ENCODE data around the gene NEGR1.
"Not testable (repeated sequence)": the region's sequence is repeated elsewhere in the genome, so short reads cannot be mapped to it uniquely, and the experiment has no call there.

NEGR1 gene

DNA sequence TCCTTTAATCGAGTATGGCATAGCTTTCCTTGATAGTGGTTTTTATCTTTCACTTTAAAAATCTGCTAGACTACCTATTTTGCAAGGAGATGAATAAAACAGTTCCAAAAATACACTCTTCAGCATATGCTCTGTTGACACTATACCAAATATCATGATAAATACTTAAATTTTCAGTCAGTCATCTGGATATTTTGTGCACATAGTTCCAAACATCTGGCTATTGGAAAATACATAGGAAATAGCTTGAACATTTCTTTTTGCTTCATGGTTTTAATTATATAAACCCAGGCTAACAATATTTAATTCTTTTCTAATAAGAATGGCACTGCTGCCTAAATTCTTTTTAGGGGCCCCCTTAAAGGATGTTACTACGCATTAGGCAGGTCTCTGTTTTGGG lies 342.1 kb downstream of the NEGR1 start:
- no peak for DNase-seq (ENCODE audit: low read depth)

DNA sequence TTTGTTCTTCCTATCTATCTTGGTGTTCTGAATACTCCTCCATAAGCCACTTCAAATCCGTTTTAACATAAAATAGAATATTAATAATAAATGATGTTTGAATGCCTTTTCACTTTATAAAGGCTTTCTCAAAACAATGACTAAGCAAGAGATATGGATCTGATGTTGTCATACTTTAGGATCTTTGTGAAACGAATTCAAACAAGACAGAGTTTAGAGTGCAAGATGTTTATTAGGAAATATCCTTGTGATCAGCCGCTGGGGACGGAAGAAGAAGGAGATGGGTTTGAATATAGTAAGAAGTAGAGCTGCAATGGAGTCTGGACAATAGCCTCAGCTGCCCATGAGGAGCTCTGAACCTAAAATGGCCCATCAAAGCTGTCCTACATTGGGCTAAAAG lies 351.8 kb downstream of the NEGR1 start:
- DNase-seq (ENCODE audit: low read depth) = no peak

DNA sequence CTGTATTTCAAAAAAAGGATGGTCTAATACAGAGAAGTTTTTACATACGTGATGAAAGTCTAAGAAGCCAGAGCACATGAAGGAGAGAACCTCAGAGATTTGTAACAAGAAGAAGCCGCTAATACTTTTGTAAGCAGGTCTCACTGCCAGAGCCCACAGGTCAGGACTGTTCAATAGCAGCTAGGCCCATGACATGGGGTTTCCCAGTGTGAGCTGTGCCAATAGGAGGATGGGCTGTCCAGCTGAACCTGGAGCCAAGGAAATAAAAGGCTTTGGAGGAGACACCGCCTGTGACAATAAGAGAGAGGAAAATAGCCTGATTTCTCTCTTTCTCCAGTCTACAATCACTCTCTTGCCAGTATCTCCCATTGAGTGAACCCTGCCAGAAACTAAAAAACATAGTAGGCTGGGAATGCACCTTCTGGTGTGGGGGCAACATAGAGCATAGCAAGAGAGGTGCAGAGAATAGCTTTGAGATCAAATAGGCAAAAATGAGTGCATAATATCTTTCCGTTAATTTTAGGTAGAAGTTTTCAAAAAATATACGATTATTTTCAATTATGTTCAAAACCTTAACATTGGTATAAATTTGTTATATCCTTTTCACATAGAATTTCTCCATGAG lies 360.3 kb downstream of the NEGR1 start:
- no peak for DNase-seq (ENCODE audit: low read depth)

DNA sequence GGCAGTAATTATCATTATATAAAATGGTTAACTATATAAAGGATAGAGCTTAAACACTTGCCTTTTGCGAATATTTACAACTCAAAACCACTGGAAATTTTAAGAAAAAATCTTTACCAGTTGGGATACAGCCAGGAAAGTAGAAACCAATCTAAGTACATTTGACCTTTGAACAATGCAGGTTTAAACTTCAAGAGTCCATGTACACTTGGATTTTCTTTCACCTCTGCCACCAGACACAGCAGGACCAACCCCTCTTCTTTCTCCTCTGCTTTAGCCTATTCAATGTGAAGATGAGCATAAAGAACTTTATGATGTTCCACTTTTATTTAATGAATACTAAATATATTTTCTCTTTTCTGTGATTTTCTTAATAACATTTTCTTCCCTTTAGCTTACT lies 361.1 kb downstream of the NEGR1 start:
- DNase-seq (ENCODE audit: low read depth) = no peak

DNA sequence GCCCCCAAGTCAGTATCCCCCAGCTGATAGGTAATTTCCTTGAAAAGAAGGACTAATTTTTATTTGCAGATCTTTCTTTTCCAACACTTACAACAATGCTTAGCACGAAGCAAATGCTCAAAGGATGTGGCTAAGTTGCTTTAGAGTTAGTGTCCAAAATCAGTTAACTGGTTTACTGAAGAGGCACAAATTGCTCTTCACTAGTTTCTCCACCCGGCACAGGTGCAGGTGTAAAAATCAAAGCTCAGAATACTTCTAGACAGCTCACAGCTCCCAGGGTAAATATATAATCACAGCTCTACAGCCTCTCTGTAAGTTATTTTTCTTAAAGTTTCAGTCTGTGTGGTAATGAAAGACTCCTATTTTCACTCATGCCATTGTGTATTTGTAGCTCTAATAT lies 361.8 kb downstream of the NEGR1 start:
- no peak for DNase-seq (ENCODE audit: low read depth)

DNA sequence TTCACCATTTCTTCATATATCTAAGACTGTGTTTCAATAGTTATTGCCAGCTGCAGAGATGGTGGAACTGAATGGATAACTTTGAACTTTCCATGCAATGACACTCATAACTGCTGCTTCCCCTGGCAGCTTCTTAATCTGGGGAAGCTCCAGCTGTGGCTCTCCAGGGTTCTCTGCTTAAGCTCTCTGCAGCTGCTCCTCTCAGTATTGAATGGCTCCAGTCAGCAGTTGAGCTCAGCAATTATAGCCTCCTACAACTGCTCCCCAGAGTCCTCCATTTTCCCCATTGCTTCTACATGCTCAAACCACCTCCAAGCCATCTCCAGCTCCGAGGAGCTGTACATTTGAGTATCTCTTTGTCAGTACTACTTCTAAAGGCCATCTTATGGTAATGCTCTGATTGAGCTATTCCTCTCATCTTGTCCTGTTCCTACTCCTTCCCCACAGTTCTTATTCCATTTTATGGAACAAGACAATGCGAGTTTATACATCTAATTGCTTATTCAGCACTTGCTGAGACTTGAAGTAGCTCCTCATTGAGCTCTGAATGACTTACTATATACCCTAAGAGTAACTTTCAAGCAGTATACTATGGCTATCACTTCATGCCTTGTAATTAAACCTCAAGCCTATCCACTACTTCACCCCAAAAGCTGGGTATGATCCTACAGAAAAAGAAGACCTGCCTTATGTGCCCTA lies 362.4 kb downstream of the NEGR1 start:
- no peak for DNase-seq (ENCODE audit: low read depth)

DNA sequence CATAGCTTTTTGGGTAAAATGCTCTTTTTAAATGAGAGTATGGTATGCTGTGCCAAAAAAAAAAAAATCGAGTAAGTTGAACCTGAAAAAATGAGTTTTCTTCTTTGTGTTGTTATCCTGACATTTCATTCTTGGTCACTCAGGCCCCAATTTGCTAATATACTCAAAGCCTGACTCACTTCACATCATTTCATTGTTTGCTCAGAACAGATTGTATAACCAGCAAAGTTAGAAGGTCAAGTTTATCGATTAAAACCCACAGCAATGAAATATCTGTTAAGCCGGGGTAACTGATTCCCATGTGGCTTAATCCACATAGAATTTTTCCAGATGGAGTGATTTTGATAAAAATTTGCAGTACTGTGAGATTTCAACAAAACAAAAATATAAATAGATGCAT lies 363.7 kb downstream of the NEGR1 start:
- DNase-seq (ENCODE audit: low read depth) = no peak

DNA sequence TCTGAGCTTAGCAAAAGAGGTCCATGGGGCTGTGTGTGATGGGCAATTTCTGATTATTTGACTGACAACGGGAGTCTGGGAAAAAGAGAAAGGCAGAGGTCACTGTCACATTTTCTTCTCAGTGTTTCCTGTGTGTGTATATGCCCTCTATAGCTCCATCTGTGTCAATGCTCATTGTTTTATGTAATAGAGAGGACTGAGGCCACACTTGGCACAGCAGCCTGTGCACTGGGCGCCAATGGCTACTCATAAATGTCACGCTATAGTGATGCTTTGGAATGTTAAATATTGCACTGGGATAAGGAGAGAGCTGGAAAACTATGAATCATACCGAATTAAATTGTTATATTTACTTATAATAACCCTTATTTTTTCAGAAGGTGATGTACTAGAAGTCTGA lies 365.4 kb downstream of the NEGR1 start:
- no peak for DNase-seq (ENCODE audit: low read depth)

DNA sequence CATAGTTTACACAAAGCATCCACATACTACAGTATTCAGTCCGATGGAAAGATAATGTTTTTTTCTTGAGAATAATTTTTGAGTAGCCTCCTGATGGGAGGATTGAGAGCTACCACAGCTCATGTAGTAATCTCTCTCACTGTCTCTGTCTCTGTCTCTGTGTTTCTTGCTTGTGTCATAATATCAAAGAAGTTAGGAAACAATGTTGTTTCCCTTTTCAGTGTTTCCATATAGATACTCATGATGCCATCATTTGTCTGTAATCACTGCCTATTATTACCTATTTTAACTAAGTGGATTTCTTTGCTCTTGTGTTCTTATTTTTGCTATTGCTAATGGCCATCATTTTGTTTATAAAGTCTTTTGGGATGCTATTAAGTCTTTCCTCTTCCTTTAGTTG lies 367.7 kb downstream of the NEGR1 start:
- DNase-seq (ENCODE audit: low read depth) = no peak

DNA sequence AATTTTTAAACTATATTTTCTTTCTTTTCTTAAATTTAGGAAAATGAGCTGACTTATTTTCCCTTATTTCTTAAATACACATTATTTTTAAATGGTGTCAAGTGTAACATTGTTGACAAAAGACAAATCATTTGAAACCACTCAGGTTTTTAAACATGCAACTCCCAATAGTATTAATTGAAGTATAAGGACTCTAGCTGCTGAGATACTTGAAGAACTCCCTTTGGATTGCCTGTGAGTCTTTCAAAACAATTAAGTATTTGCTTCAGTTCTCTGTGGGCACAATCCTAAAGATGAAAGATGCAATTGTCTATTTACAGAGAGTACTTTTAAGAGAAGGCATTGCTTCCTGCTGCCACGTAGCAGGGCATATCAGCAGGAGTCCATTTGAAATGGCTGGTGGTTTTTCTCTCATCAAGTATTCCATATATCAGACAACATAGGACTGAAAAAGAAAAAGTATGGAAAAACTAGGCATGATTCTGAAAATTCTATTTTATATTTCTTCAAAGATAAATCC lies 373.4 kb downstream of the NEGR1 start:
- DNase-seq (ENCODE audit: low read depth) = no peak

DNA sequence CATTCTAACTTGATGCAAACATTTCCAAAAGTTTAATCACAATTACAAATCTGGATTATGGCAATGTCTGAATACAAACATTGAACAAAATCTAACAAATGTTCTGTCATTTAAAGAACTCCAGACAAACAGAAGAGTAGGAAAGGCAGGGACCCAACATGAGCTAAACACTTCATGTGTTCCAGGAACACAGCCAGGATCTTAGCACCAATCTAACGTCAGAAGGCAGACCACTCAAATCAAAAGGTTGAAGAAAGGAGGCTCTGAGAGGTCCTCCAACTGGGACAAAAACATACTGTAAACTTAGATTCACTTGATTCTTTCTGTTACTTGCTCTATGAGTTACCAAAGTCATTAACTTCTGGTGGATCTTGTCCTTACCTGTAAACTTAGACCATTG lies 374.0 kb downstream of the NEGR1 start:
- DNase-seq (ENCODE audit: low read depth) = no peak

DNA sequence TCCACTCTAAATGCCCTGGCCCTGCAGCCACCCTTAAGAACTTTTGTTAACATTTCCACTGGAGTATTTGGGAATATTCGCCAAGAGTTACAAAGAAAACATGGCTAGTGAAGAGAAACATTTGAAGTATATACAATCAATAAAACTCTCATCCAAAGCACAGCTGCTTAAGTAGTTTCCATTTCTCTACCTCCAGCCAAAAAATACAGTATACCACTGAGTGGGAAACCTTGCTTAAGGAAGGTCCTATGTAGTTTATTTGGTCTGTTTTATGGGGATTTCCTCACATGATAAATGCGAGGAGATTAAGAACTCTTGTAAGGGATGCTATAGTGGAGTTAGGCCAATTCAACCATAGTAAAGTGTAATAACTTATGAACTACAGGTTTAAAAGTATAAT lies 382.5 kb downstream of the NEGR1 start:
- no peak for DNase-seq (ENCODE audit: low read depth)

DNA sequence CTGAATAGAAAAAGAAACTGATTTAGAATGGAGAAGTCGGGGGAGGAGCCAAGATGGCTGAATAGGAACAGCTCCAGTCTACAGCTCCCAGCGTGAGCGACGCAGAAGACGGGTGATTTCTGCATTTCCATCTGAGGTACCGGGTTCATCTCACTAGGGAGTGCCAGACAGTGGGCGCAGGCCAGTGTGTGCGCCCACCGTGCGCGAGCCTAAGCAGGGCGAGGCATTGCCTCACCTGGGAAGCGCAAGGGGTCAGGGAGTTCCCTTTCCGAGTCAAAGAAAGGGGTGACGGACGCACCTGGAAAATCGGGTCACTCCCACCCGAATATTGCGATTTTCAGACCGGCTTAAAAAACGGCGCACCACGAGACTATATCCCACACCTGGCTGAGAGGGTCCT lies 394.2 kb downstream of the NEGR1 start:
- not testable (repeated sequence) for DNase-seq (ENCODE audit: low read depth)

DNA sequence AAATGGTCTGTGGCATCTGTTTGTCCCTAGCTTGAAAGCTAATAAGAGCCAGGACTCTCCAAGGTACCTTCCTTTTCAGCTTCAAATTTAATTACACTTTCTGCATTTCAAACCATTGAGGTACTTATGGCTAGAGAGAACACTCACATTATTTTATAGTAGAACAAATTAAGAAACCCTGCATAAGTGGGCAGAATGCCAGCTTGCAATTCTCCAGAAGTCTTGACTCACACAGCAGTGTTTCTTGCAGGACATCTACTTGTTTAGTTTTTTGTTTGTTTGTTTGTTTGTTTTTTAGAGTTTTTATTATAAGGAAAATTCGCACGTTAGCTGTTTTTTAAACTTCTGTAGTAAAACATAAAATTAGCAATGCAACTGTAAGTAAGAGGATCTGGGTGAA lies 397.2 kb downstream of the NEGR1 start:
- no peak for DNase-seq (ENCODE audit: low read depth)

DNA sequence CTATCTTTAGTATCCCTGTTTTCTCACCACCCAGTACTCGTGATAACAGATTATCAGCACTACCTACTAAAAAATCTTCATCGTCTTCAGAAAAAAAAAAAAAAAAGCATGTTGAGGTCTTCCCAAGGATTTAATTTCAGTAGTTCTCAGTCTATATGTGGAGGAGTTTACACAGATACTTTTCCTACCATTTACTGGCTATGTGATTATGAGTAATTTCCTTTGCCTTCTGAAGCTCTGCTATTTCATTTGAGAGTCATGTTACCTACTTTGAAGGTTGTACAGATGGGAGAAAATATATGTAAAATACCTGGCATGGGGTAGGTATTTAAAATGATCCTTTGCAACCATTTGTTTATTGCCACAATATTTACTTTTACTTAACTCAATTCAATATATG lies 399.7 kb downstream of the NEGR1 start:
- no peak for DNase-seq (ENCODE audit: low read depth)

DNA sequence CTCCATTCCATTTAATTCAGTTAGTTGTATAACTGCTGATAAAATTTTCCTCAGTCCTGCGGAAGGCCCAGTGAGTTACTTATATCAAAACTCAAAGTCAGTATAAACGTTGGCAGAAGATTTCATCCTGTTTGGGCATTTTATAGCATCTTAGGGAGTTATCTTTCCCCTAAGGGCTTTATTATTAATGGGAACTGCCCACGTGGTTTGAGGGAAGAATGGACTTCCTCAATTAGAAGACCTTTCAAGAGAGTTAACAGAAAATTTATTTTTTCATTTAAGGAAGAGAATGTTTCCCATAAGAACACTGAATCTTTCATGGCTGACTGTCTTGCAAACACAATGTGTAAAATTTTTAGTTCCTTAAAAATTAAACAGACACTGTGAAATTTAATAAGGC lies 400.1 kb downstream of the NEGR1 start:
- DNase-seq (ENCODE audit: low read depth) = no peak

DNA sequence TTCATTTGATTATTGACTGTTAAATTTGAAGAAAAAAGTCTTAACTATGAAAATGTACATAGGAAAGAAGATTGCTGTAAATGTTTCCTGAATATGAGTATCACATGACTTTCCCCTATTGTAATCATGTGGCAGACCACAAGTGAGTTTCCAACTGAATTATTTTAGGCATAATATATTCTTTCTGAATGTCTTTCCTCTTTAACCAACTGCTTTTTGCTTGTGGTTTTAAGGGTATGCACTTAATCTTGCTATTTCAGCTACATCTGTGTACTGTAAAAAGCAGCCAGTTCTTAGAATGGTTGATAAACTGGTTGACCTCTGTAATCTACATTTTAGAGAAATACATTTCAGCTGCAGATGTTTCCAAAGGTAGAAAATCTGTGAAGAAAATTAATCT lies 400.7 kb downstream of the NEGR1 start:
- no peak for DNase-seq (ENCODE audit: low read depth)

DNA sequence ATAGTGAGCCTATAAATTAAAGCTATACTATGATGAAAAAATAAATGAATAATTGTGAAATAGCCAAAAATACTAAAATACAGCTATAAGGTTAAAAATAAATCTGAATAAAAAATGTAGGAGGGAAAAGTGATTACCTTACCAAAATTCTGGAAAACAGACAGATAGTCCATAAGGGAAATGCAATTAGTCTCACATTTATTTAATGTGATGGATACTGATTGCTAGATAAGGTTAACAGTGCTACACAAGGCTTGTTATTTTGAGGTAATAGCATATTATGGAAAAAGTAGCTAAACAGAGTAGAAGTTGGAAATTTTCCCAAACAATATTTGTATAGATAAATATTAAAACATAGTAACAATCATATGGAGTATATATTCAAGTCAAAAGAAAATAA lies 413.0 kb downstream of the NEGR1 start:
- no peak for DNase-seq (ENCODE audit: low read depth)

DNA sequence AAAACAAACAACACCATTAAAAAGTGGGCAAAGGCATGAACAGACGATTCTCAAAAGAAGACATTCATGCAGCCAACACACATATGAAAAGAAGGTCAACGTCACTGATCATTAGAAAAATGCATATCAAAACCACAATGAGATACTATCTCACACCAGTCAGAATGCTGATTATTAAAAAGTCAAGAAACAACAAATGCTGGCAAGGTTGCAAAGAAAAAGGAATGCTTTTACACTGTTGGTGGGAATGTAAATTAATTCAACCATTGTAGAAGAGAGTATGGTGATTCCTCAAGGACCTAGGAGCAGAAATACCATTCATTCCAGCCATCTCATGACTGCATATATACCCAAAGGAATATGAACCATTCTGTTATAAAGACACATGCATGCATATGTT lies 419.6 kb downstream of the NEGR1 start:
- no peak for DNase-seq (ENCODE audit: low read depth)

DNA sequence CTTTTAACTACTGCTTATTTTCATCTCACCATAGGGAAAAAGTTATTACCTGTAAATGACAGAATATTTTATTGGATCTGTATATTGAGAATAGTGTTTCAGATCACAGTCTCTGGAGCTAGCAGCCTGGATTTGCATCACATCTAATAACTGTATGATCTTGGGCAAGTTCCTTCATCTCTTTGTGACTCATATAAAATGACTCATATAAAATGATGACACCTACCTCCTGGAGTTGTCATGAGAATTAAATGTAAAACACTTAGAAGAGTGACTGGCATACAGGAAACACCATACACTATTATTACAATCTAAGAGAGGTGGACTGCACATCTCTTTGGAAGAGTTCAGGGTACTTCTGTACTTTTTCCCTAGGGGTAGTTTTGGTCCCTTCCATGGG lies 421.3 kb downstream of the NEGR1 start:
- no peak for DNase-seq (ENCODE audit: low read depth)

DNA sequence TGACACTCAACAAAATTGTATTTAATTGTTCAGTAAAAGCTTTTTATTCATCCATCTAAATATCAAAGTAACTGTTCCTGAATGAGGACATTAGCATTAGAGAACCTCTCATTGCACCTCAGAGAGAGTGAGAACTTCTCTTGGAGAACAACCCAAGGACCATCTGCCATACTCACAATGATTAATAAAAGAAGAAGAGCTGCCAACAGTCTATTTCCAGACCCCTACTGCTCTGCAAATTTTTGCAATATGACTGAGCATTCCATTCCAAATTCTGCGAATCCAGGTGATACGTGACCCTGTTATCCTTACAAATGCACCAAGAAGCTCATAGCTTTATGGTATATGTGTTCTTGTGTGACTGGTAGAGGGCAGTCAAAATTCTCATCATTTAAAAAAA lies 422.5 kb downstream of the NEGR1 start:
- DNase-seq (ENCODE audit: low read depth) = no peak

DNA sequence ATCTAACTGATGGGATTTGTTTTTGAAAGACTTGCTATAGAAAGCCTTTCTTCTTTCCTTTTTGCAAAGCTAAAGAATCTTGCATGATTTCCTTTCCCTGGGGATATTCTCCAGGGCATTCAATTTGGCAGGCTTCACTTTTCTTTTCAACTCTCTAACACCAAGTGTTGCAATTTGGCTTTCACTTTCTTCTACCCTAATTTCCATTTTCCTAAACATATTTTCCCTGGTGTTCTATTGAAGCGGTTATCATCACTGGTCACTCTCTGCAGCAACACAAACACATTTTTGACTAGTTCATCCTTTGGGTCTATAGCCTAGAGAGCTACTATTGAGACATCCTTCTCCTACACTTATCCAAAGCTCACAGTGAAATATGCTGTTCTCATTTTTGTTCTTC lies 424.5 kb downstream of the NEGR1 start:
- no peak for DNase-seq (ENCODE audit: low read depth)

DNA sequence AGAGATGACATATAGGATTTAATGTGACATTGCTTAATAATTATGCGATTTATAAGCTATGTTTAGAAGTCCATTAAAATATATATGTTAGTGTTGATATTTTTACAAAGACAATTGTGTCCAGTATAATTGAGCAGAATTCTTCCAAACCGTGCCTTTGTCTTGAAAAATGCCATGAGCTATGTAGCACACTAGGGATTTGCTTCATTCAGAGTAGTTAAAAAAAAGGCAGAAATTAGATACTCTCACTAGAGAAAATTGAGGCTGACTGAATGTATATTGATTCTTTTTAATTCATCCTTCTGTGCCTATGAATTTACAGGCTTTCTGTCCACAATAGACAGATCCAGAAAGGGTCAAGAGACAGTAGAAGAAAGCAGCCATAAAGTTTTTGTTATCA lies 429.0 kb downstream of the NEGR1 start:
- no peak for DNase-seq (ENCODE audit: low read depth)

DNA sequence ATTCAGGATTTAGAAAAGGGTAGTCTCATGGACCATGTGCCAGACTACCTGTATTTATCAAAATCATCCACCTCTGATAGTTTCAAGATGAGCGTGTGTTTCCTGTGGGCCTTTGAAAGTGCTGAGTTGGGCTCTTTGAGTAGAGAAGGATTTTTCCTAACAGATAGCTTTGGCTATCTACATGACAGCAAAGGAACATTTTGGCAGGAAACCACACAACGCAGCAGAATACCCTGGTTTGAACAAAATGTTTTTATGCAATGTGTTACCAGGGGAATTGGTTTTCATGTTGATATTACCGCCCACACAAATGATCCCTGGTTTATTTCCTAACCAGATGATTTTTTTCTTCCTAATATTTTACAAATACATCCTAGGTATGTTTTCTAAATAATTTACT lies 431.4 kb downstream of the NEGR1 start:
- no peak for DNase-seq (ENCODE audit: low read depth)
